K562 (cell line): ENCODE measurements around the gene RPL22. TPM values are rescaled to one million over a fixed set of nuclear protein-coding genes. Genes with fewer than 3 reads are reported as not detected.

Experiments used
- HDAC8 ChIP-seq: fragments of 450-650 bp; IDR thresholded peaks from 2 replicates; pipeline ENCODE4 v1.6.1; 2016; ENCODE audit warnings: mild to moderate bottlenecking, missing genetic modification characterization, moderate library complexity, missing compliant biosample characterization
- NFIC ChIP-seq: fragments of 450-650 bp; IDR thresholded peaks from 2 replicates; pipeline ENCODE4 v1.6.1; 2017; ENCODE audit warnings: mild to moderate bottlenecking, inconsistent platforms
- TFAP4 ChIP-seq: sonication (generic); formaldehyde crosslinking; IDR thresholded peaks from 2 replicates; pipeline ENCODE4 v1.8.0; 2022; ENCODE audit warnings: missing genetic modification reagents, mild to moderate bottlenecking, moderate library complexity, borderline replicate concordance
- ZNF165 ChIP-seq: fragments of 250-450 bp; sonication (Bioruptor Pico); IDR thresholded peaks from 2 replicates; pipeline ENCODE4 v1.4.0; 2020; ENCODE audit warnings: borderline replicate concordance
- ZNF77 ChIP-seq: fragments of 250-450 bp; sonication (Bioruptor Pico); IDR thresholded peaks from 2 replicates; pipeline ENCODE4 v1.5.0; 2020
- polyA plus RNA-seq, 8 experiments: library from polyadenylated mRNA; depleted of rRNA in 4 of 8; stranded (reverse) in 5 of 8; unstranded in 3 of 8; fragments of >200 nt; fragmentation: Nextera tagmentation in 2 of 8; fragmentation: Illumina TruSeq in 1 of 8; extraction: Ambion mirVana in 2 of 8; extraction: Trizol in 1 of 8; gene quantifications; 2 replicates each; pipeline versions ENCODE4 v1.2.1 to v1.2.3, GENCODE V29; 2011 to 2014; ENCODE audit warnings: inconsistent platforms in 1 of 8, missing spikeins in 1 of 8
- total RNA-seq, 7 experiments: library from RNA; depleted of rRNA in 6 of 7; stranded (reverse); fragments of >200 nt in 6 of 7; fragmentation: Illumina TruSeq in 2 of 7; extraction: Trizol in 2 of 7; gene quantifications; 2 replicates each; pipeline versions ENCODE4 v1.2.1 to v1.2.3, GENCODE V29; 2011 to 2021; ENCODE audit warnings: low replicate concordance in 1 of 7
- TF ChIP-seq, protein P1 (sequence below): fragments of 450-650 bp; IDR thresholded peaks from 2 replicates; pipeline ENCODE4 v1.6.1; 2014; ENCODE audit warnings: low read depth, mild to moderate bottlenecking, moderate library complexity, borderline replicate concordance
- TF ChIP-seq, protein P2 (sequence below): fragments of 450-650 bp; formaldehyde crosslinking; conservative IDR thresholded peaks from 2 replicates; pipeline ENCODE4 v1.4.0; 2022; ENCODE audit warnings: mild to moderate bottlenecking, missing genetic modification characterization
- TF ChIP-seq, protein P3 (sequence below): sonication (generic); formaldehyde crosslinking; IDR thresholded peaks from 2 replicates; pipeline ENCODE4 v1.8.0; 2022; ENCODE audit warnings: mild to moderate bottlenecking, missing genetic modification reagents
- TF ChIP-seq, protein P4 (sequence below), 2 experiments: fragments of 450-650 bp in 1 of 2; sonication (generic) in 1 of 2; formaldehyde crosslinking in 1 of 2; IDR thresholded peaks; 2 replicates each; pipeline versions ENCODE4 v1.7.1 to v1.9.0; 2016 to 2022; ENCODE audit warnings: inconsistent platforms in 1 of 2, mild to moderate bottlenecking in 1 of 2, missing genetic modification reagents in 1 of 2

RPL22 gene
- total and polyA plus RNA-seq, 9 of the 15 experiments (the other 6 are each of a cell fraction or from before 2014, with no cell fraction given): 467 to 1,165 (median 607) TPM

- TF ChIP-seq, protein P1, sequence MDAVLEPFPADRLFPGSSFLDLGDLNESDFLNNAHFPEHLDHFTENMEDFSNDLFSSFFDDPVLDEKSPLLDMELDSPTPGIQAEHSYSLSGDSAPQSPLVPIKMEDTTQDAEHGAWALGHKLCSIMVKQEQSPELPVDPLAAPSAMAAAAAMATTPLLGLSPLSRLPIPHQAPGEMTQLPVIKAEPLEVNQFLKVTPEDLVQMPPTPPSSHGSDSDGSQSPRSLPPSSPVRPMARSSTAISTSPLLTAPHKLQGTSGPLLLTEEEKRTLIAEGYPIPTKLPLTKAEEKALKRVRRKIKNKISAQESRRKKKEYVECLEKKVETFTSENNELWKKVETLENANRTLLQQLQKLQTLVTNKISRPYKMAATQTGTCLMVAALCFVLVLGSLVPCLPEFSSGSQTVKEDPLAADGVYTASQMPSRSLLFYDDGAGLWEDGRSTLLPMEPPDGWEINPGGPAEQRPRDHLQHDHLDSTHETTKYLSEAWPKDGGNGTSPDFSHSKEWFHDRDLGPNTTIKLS: no peak
- TF ChIP-seq ZNF77 (CRISPR knock-in tag) (no peak), TFAP4 (CRISPR knock-in tag) (peak; percentile 33; the same call in 1 of the 2 replicates), HDAC8 (no peak), NFIC (peak; percentile 32; the same call in 1 of the 2 replicates), ZNF165 (CRISPR knock-in tag) (no peak)
- TF ChIP-seq, protein P2, sequence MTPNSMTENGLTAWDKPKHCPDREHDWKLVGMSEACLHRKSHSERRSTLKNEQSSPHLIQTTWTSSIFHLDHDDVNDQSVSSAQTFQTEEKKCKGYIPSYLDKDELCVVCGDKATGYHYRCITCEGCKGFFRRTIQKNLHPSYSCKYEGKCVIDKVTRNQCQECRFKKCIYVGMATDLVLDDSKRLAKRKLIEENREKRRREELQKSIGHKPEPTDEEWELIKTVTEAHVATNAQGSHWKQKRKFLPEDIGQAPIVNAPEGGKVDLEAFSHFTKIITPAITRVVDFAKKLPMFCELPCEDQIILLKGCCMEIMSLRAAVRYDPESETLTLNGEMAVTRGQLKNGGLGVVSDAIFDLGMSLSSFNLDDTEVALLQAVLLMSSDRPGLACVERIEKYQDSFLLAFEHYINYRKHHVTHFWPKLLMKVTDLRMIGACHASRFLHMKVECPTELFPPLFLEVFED: no peak
- TF ChIP-seq, protein P3, sequence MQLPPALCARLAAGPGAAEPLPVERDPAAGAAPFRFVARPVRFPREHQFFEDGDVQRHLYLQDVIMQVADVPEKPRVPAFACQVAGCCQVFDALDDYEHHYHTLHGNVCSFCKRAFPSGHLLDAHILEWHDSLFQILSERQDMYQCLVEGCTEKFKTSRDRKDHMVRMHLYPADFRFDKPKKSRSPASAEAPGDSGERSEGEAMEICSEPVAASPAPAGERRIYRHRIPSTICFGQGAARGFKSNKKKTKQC (CRISPR knock-in tag): peak; percentile 49; the same call in 1 of the 2 replicates
- TF ChIP-seq, protein P4, sequence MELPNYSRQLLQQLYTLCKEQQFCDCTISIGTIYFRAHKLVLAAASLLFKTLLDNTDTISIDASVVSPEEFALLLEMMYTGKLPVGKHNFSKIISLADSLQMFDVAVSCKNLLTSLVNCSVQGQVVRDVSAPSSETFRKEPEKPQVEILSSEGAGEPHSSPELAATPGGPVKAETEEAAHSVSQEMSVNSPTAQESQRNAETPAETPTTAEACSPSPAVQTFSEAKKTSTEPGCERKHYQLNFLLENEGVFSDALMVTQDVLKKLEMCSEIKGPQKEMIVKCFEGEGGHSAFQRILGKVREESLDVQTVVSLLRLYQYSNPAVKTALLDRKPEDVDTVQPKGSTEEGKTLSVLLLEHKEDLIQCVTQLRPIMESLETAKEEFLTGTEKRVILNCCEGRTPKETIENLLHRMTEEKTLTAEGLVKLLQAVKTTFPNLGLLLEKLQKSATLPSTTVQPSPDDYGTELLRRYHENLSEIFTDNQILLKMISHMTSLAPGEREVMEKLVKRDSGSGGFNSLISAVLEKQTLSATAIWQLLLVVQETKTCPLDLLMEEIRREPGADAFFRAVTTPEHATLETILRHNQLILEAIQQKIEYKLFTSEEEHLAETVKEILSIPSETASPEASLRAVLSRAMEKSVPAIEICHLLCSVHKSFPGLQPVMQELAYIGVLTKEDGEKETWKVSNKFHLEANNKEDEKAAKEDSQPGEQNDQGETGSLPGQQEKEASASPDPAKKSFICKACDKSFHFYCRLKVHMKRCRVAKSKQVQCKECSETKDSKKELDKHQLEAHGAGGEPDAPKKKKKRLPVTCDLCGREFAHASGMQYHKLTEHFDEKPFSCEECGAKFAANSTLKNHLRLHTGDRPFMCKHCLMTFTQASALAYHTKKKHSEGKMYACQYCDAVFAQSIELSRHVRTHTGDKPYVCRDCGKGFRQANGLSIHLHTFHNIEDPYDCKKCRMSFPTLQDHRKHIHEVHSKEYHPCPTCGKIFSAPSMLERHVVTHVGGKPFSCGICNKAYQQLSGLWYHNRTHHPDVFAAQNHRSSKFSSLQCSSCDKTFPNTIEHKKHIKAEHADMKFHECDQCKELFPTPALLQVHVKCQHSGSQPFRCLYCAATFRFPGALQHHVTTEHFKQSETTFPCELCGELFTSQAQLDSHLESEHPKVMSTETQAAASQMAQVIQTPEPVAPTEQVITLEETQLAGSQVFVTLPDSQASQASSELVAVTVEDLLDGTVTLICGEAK (IDR thresholded peaks at IDR 0.05): no peak
- TF ChIP-seq, protein P4 (CRISPR knock-in tag; IDR thresholded peaks at IDR 0.05): no peak
These were observed 47.4 kb upstream of the RPL22 start (continued) for GRCh38 chr1:6246497-6247467.
